ENCODE results near the gene KIAA0753. TPM values are rescaled to one million over a fixed set of nuclear protein-coding genes. Genes with fewer than 3 reads are reported as not detected.

Gene KIAA0753
- total RNA-seq, 6 experiments from 2014 or later = 3.7 to 6.5 (median 4.9) TPM

DNA sequence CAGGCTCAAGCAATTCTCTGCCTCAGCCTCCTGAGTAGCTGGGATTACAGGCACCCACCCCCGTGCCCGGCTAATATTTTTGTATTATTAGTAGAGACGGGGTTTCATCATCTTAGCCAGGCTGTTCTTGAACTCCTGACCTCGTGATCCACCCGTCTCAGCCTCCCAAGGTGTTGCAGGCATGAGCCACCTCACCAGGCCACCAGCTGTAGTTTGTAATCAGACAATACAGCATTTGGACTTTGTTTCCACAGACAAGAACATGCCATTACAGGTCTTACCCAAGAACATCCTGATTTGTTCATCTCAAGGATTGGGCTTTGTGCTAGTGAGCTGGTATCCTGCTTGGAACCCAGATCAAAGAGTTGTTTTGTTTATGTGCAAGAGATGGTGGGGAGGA, 41.2 kb upstream of the KIAA0753 start:
- Histone ChIP-seq H3K9me3 (no peaks in the 10 kb centered on the region), H3K27me3 (no peaks in the 10 kb centered on the region), H3K36me3 (no peaks in the 10 kb centered on the region), H3K4me1 (peaks cover 0 to 61% (median 14%) of the 10 kb centered on the region in 4 donors), H3K4me3 (no peak overlapping the region), H3K27ac (no peak overlapping the region)
- TF ChIP-seq, protein P1, sequence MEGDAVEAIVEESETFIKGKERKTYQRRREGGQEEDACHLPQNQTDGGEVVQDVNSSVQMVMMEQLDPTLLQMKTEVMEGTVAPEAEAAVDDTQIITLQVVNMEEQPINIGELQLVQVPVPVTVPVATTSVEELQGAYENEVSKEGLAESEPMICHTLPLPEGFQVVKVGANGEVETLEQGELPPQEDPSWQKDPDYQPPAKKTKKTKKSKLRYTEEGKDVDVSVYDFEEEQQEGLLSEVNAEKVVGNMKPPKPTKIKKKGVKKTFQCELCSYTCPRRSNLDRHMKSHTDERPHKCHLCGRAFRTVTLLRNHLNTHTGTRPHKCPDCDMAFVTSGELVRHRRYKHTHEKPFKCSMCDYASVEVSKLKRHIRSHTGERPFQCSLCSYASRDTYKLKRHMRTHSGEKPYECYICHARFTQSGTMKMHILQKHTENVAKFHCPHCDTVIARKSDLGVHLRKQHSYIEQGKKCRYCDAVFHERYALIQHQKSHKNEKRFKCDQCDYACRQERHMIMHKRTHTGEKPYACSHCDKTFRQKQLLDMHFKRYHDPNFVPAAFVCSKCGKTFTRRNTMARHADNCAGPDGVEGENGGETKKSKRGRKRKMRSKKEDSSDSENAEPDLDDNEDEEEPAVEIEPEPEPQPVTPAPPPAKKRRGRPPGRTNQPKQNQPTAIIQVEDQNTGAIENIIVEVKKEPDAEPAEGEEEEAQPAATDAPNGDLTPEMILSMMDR (IDR thresholded peaks at IDR 0.05) = no peak
- TF ChIP-seq POLR2A (IDR thresholded peaks at IDR 0.05) = no peak
- DNase-seq (peak in 1 of 3 donors; percentile 15), ATAC-seq (no peak)
- intact Hi-C loops (cut with DNase I) = no loop called here
- 15% methylated on average over 5 of the region's 5 CpGs for WGBS (ENCODE audit: insufficient coverage, low coverage, low lambda C conversion rate, missing lambda C conversion rate)

DNA sequence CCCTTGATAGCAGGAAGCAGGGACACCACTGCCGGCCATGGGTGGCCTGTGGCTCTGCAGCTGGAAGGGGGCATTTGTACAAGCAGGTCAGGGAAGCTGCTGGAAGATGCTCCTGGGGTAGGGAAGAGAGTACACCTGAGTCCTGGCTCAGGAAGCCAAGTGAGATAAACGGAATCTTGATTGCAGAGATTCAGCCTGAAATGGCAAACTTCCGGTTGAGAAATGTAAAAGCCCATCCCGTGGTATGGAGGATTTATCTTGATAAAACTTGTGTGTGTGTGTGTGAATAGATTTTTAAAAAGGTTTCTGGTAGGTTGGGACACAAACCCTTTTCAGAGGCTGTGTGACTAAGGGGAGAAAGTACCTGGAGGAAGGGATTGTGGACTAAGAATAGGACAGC, 40.7 kb upstream of the KIAA0753 start:
- TF ChIP-seq POLR2A (IDR thresholded peaks at IDR 0.05) = no peak
- TF ChIP-seq, protein P1 (IDR thresholded peaks at IDR 0.05) = no peak
- no peak overlapping the region for H3K4me3 ChIP-seq

DNA sequence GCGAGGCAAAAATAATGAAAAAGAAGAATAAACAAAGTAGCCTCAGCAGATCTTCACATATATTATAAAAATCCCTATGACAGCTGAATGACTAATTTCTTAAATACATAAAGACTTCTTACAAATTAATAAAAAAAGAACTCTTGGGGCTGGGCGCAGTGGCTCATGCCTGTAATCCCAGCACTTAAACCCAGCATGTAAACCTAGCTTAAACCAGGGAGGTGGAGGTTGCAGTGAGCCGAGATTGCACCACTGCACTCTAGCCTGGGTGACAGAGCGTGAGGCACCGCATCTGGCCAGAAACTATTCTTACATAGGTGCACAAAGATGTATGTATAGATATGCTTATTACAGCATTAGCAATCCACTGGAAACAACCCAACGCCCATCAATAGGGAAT, 38.7 kb upstream of the KIAA0753 start:
- peak in 1 of 3 donors; percentile 14 for DNase-seq
- 75% methylated on average over 6 of the region's 6 CpGs for WGBS (ENCODE audit: insufficient coverage, low coverage, low lambda C conversion rate, missing lambda C conversion rate)
- TF ChIP-seq, protein P1 (IDR thresholded peaks at IDR 0.05) = no peak
- TF ChIP-seq POLR2A (IDR thresholded peaks at IDR 0.05) = no peak
- peaks cover 0 to 38% (median 9%) of the 10 kb centered on the region in 4 donors for H3K4me1 ChIP-seq
- H3K9me3 ChIP-seq = no peaks in the 10 kb centered on the region
- no peaks in the 10 kb centered on the region for H3K27me3 ChIP-seq
- H3K36me3 ChIP-seq = no peaks in the 10 kb centered on the region
- ATAC-seq = no peak
- intact Hi-C loops (cut with DNase I) = no loop called here
- no peak overlapping the region for H3K4me3 ChIP-seq
- no peak overlapping the region for H3K27ac ChIP-seq

More for the DNA sequence above, 40.7 kb upstream of the KIAA0753 start:
- Histone ChIP-seq H3K4me1 (peaks cover 0 to 57% (median 13%) of the 10 kb centered on the region in 4 donors), H3K9me3 (no peaks in the 10 kb centered on the region), H3K36me3 (no peaks in the 10 kb centered on the region), H3K27ac (no peak overlapping the region), H3K27me3 (no peaks in the 10 kb centered on the region)
- intact Hi-C loops (cut with DNase I) = no loop called here
- 40% methylated on average over 4 of the region's 4 CpGs for WGBS (ENCODE audit: insufficient coverage, low coverage, low lambda C conversion rate, missing lambda C conversion rate)
- peak in 1 of 3 donors; percentile 26 for DNase-seq
- ATAC-seq = no peak

DNA sequence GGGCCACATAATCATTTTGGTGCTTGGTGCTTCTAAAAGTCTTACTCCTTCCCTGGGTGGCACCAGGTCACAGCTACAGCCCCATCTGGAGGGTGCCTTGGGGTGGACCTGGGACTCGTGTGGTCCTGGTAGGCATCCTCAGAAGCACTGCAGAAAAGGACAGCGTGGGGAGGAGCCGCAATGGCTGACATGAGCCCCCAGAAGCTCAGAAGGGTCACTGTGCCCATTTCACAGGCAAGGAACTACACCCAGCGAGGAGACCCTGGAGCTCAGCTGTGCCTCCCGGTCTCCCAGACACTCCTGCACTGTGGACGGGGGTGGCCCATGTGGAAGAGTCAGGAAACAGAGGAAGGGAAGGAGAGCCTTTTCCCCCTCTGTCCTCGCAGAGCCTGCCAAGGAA, 37.4 kb upstream of the KIAA0753 start:
- DNase-seq = no peak
- WGBS (ENCODE audit: insufficient coverage, low coverage, low lambda C conversion rate, missing lambda C conversion rate) = no CpG with 5 or more reads among the region's 7 CpGs
- H3K36me3 ChIP-seq = no peaks in the 10 kb centered on the region
- peaks cover 0 to 25% (median 3%) of the 10 kb centered on the region in 4 donors for H3K4me1 ChIP-seq
- H3K27me3 ChIP-seq = no peaks in the 10 kb centered on the region
- no peak for ATAC-seq
- intact Hi-C loops (cut with DNase I) = no loop called here
- TF ChIP-seq, protein P1 (IDR thresholded peaks at IDR 0.05) = no peak
- TF ChIP-seq POLR2A (IDR thresholded peaks at IDR 0.05) = no peak
- H3K27ac ChIP-seq = no peak overlapping the region
- no peak overlapping the region for H3K4me3 ChIP-seq
- H3K9me3 ChIP-seq = no peaks in the 10 kb centered on the region
